Activated T-cell treated with anti-CD3 and anti-CD28 coated beads, Interleukin-2, amount 50 U/mL, for 48 hours (primary cell): ENCODE data around the gene KANTR.

Experiments used
- DNase-seq, 2 experiments: peaks; one replicate each; pipeline ENCODE4 v3.0.0-alpha.2; 2020

Gene KANTR, protein sequence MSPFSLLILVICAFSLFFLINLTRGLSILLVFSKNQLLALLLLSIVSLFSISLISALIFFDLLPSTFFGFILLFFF

DNA sequence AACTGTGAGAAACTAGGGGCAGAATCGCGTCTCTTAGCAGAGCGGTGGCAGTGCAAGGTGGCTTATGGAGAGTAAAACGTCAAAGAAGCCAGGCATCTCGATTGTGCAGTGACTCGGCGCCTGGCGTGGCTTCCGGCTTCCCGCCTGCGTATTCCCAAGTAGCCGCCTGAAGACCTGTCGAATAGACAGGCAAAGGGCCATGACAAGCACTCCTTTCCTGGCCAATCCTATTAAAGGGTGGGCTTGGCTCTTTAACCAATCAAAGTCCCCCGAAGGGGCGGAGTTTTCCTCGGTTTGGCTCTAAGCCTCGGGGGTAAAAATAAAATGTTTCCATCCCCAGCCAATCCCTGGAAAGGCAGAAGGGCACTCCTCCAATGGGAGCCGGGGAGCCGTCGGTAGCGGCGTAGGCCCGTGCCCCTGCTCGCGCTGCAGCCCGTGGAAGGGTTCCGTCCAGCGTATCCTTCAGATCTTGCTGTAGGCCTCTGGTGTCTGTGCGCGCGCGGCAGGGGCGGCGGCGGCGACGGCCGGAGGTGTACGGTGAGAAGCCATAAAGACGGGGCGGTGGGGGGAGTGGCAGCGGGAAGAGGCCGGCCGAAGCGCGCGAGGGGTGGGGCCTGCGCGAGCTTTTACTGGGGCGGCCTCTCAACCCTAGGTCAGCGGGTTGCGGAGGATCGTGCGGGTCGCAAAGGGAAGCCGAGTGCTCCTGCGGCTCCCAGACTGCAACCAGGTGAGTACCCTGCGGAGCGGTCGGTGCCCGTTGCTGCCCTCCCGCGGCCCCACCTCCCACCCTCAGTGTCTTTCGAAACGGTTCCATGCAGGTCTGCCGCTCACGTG is at the start of gene KANTR:
Gene KANTR, plus strand, starts transcription at position 395 of the 834 bp plus-strand sequence. CDS start 30,131 bp downstream, outside the sequence.
- DNase-seq, result peak; percentile 84 to 85

DNA sequence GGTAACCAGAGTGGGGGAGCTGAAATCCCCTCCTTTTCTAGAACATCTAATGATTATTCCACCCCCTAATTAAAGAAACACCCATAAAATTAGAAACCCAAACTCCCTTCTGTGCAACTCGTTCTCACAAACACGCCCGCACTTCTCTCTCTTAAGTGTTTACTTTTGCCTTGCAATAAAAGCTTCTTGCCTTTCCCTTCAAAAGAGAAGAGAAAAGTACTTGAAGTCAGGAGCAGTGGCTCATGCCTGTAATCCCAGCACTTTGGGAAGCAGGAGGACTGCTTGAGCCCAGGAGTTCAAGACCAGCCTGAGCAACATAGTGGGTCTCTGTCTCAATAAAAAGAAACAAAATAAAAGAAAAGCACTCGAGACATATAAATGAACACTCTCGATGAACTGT is 48.9 kb upstream of the KANTR start:
- no peak for DNase-seq

DNA sequence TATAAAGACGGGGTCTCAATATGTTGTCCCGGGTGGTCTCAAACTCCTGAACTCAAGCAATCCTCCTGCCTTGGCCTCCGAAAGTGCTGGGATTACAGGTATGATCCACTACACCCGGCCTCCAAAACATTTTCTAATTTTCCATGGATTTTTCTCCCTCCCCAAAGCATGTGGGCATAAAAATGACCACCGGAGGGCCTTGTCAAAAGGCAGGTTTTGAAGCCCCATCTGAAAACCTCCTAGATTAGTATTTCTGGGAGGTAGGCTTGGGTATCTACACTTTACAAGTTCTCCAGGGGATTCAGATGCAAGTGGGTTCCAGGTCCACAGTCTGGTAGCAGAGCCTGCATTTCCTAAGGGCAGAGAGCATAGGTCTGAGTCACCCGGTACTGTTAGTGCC is 46.7 kb upstream of the KANTR start:
- DNase-seq, result no peak

DNA sequence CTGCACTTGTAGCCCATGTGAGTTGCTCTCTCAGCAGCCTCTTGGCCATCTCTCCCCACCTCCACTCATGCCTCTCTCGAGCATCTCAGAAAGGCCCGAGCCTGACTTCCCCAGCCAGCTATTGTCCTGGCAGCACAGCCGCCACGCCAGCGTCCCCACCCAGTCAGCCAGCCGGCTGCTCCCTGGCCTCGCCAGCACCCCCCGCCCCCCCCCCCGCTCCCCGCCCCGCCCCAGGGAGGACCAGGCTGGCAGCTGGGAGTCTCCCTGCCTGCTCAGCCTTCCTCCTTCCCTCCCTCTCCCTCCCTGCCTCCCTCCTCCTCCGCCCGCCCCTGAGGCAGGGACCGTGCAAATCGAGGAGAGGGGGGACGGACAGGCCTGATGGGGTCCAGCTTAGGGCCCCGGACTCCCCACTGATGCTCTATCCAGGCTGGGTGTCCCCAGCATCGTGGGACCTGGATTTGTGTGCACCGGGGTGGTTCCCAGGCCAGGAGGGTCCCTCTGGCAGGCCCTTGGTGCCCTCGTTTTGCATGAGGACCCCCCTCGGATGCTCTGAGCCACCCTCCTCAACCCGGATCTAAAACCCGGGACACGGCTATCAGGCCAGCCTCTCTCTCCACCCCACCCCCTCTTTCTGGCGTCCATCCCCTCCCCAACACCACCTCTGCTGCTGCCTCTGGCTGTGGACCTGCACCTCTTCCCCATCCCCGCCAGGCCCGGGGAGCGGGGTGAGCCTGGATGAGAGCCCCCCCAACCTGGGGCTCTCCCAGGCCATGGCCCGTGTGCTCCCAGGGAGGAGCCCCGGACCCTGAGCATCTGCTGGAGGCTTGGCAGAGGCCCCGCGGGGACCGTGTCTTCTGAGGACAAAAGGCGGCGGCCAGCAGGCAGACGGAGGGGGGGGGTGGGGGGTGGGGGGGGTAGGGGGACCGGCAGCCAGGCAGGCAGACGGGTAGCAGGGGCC is 45.5 kb upstream of the KANTR start, which contains the start of gene GPR173:
Gene GPR173, plus strand, starts transcription at position 621 of the 958 bp plus-strand sequence. CDS start 27,833 bp downstream, outside the sequence.
- no peak for DNase-seq

DNA sequence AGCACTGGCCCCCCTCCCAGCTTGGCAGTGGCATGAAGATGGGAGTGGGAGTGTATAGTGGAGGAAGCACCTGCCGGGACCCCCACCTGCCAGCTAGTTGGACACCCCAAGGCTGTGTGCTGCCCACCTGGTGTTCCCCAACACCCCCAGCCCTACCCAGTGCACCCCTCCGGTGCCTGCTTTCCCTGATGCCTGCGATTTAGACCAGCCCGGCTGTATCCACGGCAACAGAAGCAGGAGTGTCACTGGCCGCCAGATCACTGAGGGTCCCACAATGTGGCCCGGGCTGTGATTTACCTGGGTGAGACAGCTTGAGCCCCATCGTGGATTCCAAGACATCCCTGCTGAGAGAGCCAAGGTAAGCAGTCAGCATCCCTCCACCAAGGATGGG is 44.8 kb upstream of the KANTR start:
- DNase-seq, result no peak

DNA sequence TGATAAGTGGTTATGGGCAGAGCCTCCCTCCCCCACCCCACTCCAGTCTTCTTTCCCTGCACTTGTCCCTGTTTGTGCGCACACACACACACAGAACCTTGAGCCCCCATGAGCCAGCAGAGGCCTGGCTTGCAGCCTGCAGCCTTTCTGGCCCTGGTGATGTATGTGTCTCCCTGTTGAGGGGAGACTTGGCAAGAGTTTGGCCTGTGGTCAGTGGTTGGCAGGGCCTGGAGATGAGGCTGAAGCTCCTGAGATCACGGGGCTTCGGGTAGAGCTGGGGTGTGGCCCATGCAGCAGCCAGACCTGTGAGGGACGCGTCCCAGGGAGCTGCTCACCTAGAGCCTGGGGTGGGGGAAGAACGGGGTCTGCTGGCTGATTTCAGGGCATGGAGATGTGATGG is 43.1 kb upstream of the KANTR start:
- DNase-seq, result no peak

DNA sequence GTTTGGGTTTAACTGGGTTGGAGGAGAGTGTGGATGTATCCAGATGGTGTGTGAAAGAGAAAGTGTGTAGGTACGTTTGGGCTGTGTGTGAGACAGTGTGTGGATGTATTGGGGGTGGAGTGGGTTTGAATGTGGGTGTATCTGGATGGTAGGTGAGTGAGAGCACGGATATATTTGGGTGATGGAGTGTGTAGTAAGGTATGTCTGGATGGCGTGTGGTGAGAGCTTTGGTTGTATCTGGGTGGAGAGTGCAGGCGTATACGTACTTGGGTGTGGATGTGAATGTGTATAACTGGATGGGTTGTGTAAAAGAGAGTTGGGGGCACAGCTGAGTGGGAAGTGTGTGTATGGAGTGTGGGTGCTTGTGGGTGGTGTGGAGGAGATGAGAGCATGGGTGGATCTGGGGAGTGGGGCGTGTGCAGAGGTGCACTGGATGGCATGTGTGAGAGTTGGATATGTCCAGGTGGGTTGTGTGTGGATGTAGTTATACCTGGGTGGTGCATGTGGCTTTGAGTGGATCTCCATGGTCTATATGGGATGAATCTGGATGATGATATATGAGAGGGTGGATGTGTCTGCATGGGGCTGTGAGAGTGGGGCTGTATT is 38.6 kb upstream of the KANTR start:
- no peak for DNase-seq

DNA sequence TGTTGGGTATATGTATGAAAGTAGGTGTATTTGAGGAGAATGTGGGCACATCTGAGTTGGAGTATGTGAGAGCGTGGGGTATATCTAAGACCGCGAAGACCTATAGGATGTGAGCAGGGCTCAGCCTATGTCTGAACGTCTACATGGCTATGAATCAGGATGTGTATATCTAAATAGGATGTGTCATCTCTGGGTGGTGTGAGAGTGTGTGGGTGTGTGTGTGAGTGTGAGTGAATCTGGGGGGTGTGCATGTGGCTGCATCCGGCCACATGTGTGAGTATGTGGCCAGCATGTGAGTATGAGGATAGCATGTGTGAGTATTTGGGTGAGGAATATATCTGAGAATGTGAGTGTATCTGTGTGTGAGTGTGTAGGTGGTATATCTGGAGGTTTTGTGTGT is 37.6 kb upstream of the KANTR start:
- DNase-seq, result no peak

DNA sequence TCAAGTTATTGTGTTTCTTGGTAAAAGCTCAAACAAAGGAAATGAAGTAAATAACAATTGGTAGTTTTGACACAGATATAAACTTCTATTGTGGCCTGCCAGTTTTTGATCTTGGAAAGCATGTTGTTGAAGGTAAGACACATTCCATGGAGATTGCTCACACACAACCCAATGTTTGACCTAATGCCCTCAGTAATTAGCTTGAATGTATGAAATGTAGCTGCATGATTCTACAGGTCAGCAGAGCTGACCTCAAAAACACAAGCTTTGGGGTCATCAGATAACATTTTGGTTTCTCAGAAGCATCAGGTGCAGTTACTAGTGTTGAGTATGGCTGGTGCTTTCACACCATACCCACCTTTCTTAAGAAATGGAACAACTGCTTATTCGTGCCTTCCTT is 28.8 kb upstream of the KANTR start:
- DNase-seq, result no peak

DNA sequence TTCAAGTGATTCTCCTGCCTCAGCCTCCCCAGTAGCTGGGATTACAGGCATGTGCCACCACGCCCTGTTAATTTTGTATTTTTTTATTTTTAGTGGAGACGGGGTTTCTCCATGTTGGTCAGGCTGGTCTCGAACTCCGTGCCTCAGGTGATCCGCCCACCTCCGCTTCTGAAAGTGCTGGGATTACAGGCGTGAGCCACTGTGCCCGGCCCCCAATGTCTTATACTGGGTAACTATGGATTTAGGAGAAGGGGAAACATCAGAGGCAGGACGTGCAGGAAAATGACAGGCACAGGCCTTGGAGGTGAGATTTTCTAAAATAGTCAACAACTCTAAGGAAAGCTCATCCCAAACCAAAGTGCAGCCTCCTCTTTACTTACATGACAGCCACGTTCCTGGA is 22.9 kb upstream of the KANTR start:
- DNase-seq, result no peak

DNA sequence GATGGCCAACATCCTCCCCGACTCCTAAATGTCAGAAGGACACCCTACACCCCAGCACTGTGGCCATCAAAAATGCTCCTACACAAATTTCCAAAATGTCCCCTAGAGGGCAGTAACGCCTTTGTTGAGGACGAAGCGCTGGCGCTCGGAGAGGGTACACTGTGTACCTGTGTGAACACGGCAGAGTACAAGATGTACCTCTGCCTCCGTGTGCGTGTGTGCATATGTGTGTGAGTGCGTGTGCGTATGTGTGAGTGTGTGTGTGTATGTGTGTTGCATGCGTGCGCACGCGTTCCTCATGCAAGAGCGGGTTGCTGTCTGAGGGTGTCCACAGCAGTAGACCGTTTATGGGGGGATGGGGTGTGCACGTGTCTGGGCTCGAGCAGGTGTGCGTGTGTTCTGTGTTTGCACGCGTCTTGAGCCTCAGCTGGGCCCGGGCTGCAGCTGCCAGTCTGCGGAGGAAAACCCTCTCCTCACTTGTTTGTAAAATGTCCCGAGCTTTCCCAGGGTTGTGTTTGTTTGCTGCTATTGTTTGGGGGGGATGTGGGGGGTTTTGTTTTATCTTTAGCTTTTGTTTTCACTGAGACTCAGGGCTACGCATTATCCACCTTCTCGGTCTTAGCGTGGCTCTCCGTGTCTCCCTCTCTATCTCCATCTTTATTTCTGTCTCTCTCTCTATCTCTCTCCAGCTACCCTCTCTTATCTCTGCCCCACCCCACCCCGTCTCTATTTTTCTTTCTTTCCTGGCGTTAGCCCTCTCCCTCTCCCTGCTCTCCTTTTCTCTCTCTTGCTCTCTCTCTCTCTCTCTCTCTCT is 22.1 kb upstream of the KANTR start:
- DNase-seq, result peak; percentile 76 to 77

DNA sequence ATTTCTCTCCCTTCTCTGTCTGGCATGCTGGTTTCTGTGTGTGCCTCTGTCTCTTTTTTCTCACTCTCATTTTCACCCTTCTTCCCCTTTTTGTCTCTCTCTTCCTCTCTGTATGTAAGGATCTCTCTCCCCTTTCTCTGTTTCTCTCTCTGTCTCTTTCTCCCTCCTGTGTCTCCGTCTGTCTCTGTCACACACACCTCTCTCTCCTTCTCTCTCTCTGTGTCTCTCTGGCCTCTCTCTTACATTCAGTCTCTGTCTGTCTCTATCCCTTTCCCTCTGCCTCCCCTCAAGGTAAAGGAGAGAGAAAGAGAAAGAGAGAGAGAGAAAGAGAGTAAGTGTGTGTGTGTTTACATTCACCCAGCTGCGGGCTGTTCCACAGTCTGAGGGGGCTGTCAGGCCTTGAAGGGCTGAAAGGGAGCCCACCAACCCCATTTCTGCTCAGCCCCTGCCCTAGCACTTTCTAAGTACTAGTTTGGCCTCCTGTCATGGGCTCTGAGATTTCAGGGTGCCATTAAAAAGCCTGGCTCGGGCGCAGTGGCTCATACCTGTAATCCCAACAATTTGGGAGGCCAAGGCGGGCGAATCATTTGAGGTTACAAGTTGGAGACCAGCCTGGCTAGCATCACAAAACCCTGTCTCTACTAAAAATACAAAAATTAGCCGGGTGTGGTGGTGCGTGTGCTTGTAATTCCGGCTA is 21.4 kb upstream of the KANTR start:
- DNase-seq, result no peak

DNA sequence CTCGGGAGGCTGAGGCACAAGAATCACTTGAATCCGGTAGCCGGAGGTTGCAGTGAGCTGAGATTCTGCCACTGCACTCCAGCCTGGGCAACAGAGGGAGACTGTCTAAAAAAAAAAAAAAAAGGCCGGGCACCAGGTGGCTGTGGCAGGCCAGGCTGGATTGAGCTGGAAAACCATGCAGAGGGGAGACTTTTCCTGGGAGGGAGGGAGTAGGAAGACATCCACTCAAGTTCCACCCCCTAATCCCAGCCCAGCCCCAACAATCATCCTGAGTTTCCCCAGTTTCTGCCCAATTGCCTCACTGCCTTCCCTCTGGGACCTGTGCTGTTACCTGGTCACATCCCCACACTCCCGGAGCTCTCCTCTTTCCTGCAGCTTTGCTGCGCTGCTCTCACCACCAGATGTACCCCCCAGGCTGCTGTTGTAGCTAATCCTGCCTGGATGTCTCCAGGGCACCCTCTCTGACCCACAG is 20.8 kb upstream of the KANTR start:
- DNase-seq, result peak in 1 of 2 experiments; percentile 33

DNA sequence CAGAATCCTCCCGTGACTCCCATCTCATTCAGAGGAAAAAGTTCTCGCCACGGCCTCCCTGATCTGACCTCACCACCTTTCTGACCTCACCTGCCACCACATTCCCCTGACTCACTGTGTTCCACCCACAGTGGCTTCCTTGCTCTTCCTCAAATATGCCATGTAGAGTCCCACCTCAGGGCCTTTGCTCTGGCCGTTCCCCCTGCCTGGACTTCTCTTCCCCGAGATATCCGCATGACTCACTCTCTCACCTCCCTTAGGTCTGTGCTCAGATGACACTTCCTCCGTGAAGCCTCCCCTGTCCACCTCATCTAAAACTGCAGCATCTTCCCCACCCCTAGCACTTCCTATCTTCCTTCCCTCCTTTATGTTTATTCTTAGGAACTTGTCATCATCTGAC is 18.9 kb upstream of the KANTR start:
- DNase-seq, result peak; percentile 39 to 46

DNA sequence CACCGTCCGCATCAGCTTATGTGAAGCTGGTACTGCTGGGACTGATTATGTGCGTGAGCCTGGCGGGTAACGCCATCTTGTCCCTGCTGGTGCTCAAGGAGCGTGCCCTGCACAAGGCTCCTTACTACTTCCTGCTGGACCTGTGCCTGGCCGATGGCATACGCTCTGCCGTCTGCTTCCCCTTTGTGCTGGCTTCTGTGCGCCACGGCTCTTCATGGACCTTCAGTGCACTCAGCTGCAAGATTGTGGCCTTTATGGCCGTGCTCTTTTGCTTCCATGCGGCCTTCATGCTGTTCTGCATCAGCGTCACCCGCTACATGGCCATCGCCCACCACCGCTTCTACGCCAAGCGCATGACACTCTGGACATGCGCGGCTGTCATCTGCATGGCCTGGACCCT is 17.3 kb upstream of the KANTR start:
- no peak for DNase-seq

DNA sequence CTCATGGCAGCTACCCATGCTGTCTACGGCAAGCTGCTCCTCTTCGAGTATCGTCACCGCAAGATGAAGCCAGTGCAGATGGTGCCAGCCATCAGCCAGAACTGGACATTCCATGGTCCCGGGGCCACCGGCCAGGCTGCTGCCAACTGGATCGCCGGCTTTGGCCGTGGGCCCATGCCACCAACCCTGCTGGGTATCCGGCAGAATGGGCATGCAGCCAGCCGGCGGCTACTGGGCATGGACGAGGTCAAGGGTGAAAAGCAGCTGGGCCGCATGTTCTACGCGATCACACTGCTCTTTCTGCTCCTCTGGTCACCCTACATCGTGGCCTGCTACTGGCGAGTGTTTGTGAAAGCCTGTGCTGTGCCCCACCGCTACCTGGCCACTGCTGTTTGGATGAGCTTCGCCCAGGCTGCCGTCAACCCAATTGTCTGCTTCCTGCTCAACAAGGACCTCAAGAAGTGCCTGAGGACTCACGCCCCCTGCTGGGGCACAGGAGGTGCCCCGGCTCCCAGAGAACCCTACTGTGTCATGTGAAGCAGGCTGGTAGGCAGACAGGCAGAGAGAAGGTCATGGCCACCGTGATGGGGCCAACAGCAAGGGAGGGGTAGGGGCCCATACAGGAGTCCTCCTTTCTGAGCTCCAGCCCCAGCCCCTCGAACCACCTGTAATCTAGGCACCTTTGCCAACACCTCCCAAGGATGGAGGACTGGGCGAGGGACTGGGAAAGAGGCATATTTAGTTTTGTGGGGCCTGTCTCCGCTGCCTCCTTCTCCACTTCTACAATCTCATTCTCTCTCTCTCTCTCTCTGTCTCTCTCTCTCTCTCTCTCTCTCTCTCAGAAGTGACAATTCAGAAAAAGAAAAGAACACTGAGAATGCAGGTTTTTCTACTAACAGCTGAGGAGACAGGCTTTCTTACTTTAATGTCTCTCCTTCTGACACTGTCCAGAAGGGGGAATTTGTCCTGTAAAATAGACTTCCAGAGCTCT is 16.4 kb upstream of the KANTR start:
- DNase-seq, result no peak

DNA sequence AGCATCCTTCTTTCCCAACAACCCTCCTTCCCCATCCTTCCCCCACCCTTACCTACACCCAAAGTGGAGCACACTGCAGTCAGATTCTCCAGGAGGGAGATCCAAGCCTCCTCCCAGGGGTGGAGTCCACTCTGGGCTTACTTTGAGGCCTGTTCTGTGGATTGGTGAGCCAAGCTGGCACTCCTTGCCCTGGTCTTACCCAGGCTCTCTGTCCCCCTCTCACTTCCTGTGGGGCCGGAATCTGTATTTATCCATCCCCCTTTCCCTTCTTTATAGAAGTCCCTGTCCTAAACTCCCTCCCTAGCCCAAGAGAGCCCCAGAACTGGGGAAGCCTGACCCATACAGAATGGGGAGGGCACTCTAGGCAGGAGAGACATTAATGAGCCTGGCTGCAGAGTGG is 15.0 kb upstream of the KANTR start:
- DNase-seq, result no peak

DNA sequence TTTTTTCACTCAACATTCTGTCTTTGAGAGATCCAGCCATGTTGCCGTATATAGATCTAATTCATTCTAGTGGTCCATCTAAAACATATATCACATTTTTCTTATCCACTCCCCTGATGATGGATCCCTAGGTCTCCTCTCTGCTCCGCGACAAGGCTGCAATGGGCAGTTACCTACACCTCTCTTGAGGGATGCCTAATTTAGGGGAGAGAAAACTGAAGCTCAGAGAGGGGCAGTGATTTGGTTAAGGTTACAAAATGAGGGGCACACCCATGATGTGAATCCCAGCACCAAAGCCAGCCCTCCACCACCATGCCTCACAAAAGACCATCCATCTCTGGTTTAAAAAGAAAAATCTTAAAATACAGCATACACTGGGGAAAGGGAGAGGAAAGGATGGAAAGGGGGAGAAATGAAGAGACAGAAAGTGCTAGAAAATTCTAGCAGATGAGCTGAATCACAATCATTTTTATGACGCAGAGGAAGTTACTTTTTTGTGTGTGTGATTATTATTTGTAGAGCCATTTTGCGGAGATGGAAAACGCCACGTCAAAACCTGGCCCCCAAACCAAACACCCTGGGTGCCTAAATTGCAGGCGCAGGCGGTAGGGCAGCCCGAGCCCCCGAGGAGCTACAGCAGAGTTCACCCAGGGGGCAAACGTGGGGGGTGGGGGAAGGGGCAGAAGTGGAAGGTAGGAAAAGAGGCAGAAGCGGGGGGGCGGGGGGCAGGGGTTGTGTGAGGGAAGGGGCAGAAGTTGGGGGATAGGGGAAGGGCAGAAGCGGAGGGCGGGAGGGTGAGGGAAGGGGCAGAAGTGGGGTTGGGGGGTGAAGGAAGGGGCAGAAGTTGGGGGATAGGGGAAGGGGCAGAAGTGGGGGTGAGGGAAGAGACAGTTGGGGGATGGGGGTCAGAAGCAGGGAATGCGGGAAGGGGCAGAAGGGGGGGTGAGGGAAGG is 13.0 kb upstream of the KANTR start:
- DNase-seq, result no peak
